NCI-H1694 treated with DMSO at 0.1 percent for 48 hours (cell line): Measurements from ENCODE around the gene JAKMIP1.
A peak's percentile ranks its signal among the peaks of the same experiment; 100 is the strongest.

Source experiments
- DNase-seq: peaks from one replicate; lab custom pipeline; 2025; lab: John Stamatoyannopoulos, UW

JAKMIP1 gene

GRCh38 chr4:6201580-6202091 is 1.3 kb upstream of the JAKMIP1 start:
- DNase-seq: no peak

- DNase-seq: no peak
Measured at GRCh38 chr4:6200922-6201362, 593 bp upstream of the JAKMIP1 start.

GRCh38 chr4:6199422-6199921 is 877 bp downstream of the JAKMIP1 start:
- DNase-seq: no peak

- peak; percentile 43 for DNase-seq
Measured at GRCh38 chr4:6198768-6199421, 1.5 kb downstream of the JAKMIP1 start.

GRCh38 chr4:6198278-6198677 is 2.1 kb downstream of the JAKMIP1 start:
- DNase-seq: no peak

GRCh38 chr4:6197433-6198174 is 2.7 kb downstream of the JAKMIP1 start:
- DNase-seq: no peak

- DNase-seq: no peak
Measured at GRCh38 chr4:6196871-6197270, 3.5 kb downstream of the JAKMIP1 start.

- no peak for DNase-seq
Measured at GRCh38 chr4:6196324-6196723, 4.0 kb downstream of the JAKMIP1 start.

GRCh38 chr4:6195602-6196319 is 4.6 kb downstream of the JAKMIP1 start:
- peak; percentile 30 for DNase-seq

GRCh38 chr4:6194458-6195195 is 5.7 kb downstream of the JAKMIP1 start:
- no peak for DNase-seq

- DNase-seq: no peak
Measured at GRCh38 chr4:6193399-6193798, 7.0 kb downstream of the JAKMIP1 start.

GRCh38 chr4:6192245-6192644 is 8.1 kb downstream of the JAKMIP1 start:
- no peak for DNase-seq

GRCh38 chr4:6191448-6192130 is 8.8 kb downstream of the JAKMIP1 start:
- DNase-seq: no peak

GRCh38 chr4:6190486-6190885 is 9.9 kb downstream of the JAKMIP1 start:
- no peak for DNase-seq

- DNase-seq: no peak
Measured at GRCh38 chr4:6189511-6189910, 10.8 kb downstream of the JAKMIP1 start.

- DNase-seq: no peak
Measured at GRCh38 chr4:6188687-6189305, 11.6 kb downstream of the JAKMIP1 start.

GRCh38 chr4:6184169-6184568 is 16.2 kb downstream of the JAKMIP1 start:
- DNase-seq: no peak

- DNase-seq: no peak
Measured at GRCh38 chr4:6183740-6184139, 16.6 kb downstream of the JAKMIP1 start.

GRCh38 chr4:6182376-6183280 is 17.7 kb downstream of the JAKMIP1 start:
- no peak for DNase-seq
